NCI-H748 (cell line): ENCODE measurements around the gene TCF21.
A peak's percentile ranks its signal among the peaks of the same experiment; 100 is the strongest.
"Not testable (repeated sequence)": the region's sequence is repeated elsewhere in the genome, so short reads cannot be mapped to it uniquely, and the experiment has no call there.

Source experiments
- DNase-seq: peaks from one replicate; lab custom pipeline; 2025; ENCODE audit not compliant: unreplicated experiment; lab: John Stamatoyannopoulos, UW

TCF21 gene

DNA sequence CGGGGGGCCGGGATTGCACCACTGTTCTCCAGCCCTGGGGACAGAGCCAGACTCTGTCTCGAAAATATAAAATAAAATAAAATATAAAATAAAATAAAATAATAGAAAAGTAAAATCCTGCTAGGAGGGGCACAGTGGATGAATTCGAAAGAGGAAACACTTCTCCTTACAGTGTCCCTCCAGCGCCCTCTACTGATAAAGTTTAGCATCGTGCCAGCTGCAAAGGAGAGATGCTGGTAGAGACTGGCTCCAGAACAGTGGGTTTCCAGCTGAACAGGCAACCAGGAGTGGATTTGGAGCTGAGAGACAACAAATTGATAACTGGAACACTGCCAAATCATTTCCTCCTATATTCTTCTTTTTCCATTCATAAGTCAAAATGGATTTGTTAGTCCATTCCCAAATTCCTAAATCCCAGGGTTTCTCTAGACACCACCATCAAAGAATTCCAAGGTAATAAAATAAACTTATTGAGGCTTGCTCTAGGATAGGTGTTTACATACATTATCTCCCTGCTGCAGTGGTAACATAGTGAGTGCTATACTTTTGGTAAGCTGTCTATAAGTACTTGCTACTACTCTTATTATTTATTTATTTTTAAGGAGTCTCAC, 32.4 kb downstream of the TCF21 start:
- DNase-seq: peak; percentile 84

DNA sequence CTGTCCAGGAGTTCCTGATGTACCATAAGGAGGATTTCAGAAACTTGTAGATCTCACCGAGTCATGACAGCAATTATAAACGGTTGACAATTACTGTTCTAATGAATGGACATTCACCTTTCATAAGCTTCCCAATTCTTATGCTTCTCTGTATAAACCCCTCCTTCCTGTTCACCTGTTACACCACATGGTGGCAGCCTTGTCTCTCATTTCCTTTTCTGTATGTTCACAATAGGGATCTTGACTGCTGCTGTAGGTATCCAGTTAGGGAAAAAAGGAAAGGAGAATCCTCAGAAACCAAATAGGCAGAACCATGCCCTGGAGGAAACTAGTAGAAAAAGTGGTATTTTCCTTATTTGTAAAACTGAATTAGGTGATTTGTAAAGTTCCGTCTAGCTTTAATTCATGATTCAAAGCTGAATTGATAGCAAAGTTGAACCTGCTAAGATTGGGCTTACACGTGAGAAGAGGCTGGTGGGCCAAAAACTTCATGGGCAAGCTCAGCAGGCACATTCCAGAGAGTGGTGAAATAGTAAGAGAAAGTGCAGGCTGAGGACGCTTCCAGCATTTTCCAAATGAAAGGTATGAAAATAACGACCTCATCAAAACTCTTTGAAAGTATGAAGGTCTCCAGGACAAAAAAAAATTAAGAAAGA, 35.2 kb downstream of the TCF21 start:
- peak; percentile 76 for DNase-seq

DNA sequence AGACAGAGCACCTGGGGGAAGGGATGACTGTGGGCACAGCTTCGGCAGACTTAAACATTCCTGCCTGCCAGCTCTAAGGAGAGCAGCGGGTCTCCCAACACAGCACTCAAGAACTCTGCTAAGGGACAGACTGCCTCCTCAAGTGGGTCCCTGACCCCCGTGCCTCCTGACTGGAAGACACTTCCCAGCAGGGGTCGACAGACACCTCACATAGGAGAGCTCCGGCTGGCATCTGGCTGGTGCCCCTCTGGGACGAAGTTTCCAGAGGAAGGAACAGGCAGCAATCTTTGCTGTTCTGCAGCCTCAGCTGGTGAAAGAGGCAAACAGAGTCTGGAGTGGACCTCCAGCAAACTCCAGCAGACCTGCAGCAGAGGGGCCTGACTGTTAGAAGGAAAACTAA, 42.3 kb downstream of the TCF21 start:
- not testable (repeated sequence) for DNase-seq

DNA sequence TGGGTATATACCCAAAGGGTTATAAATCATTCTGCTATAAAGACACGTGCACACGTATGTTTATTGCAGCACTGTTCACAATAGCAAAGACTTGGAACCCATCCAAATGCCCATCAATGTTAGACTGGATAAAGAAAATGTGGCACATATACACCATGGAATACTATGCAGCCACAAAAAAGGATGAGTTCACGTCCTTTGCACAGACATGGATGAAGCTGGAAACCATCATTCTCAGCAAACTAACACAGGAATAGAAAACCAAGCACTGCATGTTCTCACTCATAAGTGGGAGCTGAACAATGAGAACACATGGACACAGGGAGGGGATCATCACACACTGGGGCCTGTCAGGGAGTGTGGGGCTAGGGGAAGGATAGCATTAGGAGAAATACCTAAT, 47.4 kb downstream of the TCF21 start:
- DNase-seq: not testable (repeated sequence)

DNA sequence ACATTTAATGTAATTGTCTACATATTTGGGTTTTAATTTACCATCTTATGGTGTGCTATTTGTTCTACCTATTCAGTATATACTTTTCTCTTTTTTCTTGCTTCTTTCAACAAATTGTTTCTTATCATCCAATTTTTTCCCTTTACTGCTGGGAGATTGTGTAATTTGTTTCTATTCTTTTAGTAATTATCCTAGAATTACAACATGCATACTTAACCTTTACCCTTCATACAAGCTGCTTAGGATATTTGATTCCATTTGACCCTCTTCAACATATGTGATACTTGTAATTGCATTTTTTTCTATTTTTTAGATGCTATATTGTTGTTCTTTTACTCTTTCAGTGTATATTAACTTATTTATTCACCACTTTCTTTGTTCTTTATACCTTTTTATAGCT, 49.0 kb downstream of the TCF21 start:
- no peak for DNase-seq

DNA sequence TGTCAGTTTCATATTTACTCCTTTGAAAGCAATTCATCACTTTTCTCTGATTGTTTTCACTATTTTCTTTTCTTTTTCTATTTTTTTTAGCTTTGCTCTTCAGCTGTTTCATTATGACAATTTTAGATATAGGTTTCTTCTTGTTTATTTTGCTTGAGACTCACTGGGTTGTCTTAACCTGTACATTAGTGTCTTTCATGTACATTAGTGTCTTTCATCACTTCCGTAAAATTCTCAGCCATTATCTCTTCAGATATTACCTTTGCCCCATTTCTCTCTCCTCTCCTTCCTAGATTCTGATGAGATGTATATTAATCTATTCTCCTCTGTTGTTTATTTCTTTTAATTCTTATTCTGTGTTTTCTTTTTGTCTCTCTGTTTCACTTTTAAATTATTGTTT, 49.6 kb downstream of the TCF21 start:
- DNase-seq: no peak

DNA sequence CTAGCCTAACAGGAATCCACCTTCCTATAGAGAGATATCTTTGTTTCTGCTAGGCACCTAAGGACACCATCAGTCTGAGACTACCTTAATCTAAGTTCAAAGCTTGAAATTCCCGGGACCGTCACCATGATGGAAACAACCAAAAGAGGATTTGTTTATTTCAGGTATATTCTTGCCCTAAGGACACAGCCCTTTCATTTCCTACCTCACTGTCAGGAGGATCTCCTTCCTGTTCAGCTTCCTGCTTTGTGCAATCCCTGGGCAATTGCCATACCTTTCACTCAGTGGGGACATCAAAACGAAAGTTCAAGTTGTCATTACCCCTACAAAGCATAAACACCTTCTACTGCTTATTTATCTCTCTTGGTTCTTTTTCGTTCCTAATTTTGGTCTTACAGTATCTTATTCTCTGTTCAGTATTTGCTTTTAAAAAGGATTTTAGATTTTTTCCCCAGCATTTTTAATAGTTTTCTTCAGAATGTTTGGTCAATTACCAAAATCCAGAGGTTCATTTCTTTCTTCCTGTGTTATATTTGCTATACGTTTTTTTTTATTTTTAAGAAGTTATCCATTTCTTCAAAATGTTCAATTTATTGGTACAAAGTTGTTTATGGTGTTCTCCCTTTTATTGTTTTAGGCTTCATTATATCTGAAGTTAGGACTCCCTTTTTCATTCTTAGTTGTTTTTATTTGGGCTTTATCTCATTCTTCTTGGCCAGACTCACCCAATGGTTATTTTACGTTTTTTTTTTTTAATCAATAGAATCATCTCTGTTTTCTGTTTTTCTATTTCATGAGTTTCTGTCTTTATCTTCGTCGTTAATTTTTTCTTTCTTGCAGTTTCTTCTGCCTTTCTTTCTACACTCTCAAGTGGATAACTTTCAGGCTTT, 51.1 kb downstream of the TCF21 start:
- no peak for DNase-seq
